HFFc6 (cell line): Measurements from ENCODE around the gene HSD17B7. TPM values are rescaled to one million over a fixed set of nuclear protein-coding genes. Genes with fewer than 3 reads are reported as not detected.
"Not testable (repeated sequence)": the region's sequence is repeated elsewhere in the genome, so short reads cannot be mapped to it uniquely, and the experiment has no call there.

Experiments
- DNase-seq: peaks from one replicate; pipeline ENCODE4 v3.0.0-alpha.2; 2018
- H3K27ac Mint-ChIP-seq: 2 replicates; pipeline ENCODE4 v1.8.0; 2020; ENCODE audit warnings: mild to moderate bottlenecking, mixed read lengths
- H3K27me3 Mint-ChIP-seq: 2 replicates; pipeline ENCODE4 v1.8.0; 2021; ENCODE audit warnings: mild to moderate bottlenecking, moderate library complexity, mixed read lengths; ENCODE audit not compliant: insufficient read depth
- H3K36me3 Mint-ChIP-seq: 2 replicates; pipeline ENCODE4 v1.8.0; 2021; ENCODE audit warnings: low read depth, mixed read lengths
- H3K4me1 Mint-ChIP-seq: 2 replicates; pipeline ENCODE4 v1.8.0; 2020; ENCODE audit warnings: low read depth, mixed read lengths
- H3K4me3 Mint-ChIP-seq: 2 replicates; pipeline ENCODE4 v1.8.0; 2020; ENCODE audit warnings: mild to moderate bottlenecking, moderate library complexity, mixed read lengths
- H3K9me3 Mint-ChIP-seq: 2 replicates; pipeline ENCODE4 v1.8.0; 2020; ENCODE audit warnings: mild to moderate bottlenecking, mixed read lengths
- CTCF ChIP-seq: fragments of 200-600 bp; sonication (generic); IDR thresholded peaks from 2 replicates; pipeline ENCODE4 v1.5.0; 2021; ENCODE audit warnings: antibody characterized with exemption, mild to moderate bottlenecking
- total RNA-seq, 6 experiments: library from RNA; stranded (reverse); fragmentation: NEBNext Ultra II Directional; extraction: Animal tissue kit (Norgen Biotek cat#: 25700); gene quantifications; 2 replicates in 1 of 6; 3 replicates in 5 of 6; pipeline ENCODE4 v1.2.3, GENCODE V29; 2021

Gene HSD17B7
- total RNA-seq, 6 experiments from 2014 or later, result 3.1 to 6.2 (median 4.4) TPM

GRCh38 chr1:162799995-162800830, 9.7 kb downstream of the HSD17B7 start:
- peaks cover 18% of the 10 kb centered on the region for H3K4me1 Mint-ChIP-seq
- not testable (repeated sequence) for H3K9me3 Mint-ChIP-seq, H3K4me3 Mint-ChIP-seq, H3K36me3 Mint-ChIP-seq, H3K27me3 Mint-ChIP-seq, H3K27ac Mint-ChIP-seq
- TF ChIP-seq CTCF, result peak; percentile 82
- DNase-seq, result peak; percentile 81

GRCh38 chr1:162807503-162807902, 17.0 kb downstream of the HSD17B7 start:
- H3K36me3 Mint-ChIP-seq, H3K4me3 Mint-ChIP-seq, DNase-seq, H3K4me1 Mint-ChIP-seq, H3K27ac Mint-ChIP-seq, H3K27me3 Mint-ChIP-seq, H3K9me3 Mint-ChIP-seq: not testable (repeated sequence)

- not testable (repeated sequence) for H3K4me3 Mint-ChIP-seq, H3K4me1 Mint-ChIP-seq, H3K27ac Mint-ChIP-seq, DNase-seq, H3K27me3 Mint-ChIP-seq, H3K9me3 Mint-ChIP-seq, H3K36me3 Mint-ChIP-seq
These were observed 21.9 kb downstream of the HSD17B7 start for GRCh38 chr1:162812357-162812756.

GRCh38 chr1:162818136-162818535, 27.6 kb downstream of the HSD17B7 start:
- H3K4me1 Mint-ChIP-seq, result peaks cover 28% of the 10 kb centered on the region
- H3K27ac Mint-ChIP-seq, DNase-seq, H3K4me3 Mint-ChIP-seq, H3K9me3 Mint-ChIP-seq, H3K27me3 Mint-ChIP-seq, H3K36me3 Mint-ChIP-seq: not testable (repeated sequence)

- not testable (repeated sequence) for H3K36me3 Mint-ChIP-seq, DNase-seq, H3K9me3 Mint-ChIP-seq, H3K27ac Mint-ChIP-seq, H3K27me3 Mint-ChIP-seq, H3K4me3 Mint-ChIP-seq
- peaks cover 34% of the 10 kb centered on the region for H3K4me1 Mint-ChIP-seq
These were observed 28.2 kb downstream of the HSD17B7 start for GRCh38 chr1:162818666-162819065.

- Mint-ChIP-seq H3K4me1 (peaks cover 37% of the 10 kb centered on the region), H3K27ac (no peak overlapping the region), H3K27me3 (no peaks in the 10 kb centered on the region), H3K4me3 (peak overlapping the region; percentile 89), H3K9me3 (no peaks in the 10 kb centered on the region), H3K36me3 (no peaks in the 10 kb centered on the region)
- DNase-seq, result no peak
- no peak; the same call in 1 of the 2 replicates for TF ChIP-seq CTCF
These were observed 32.1 kb downstream of the HSD17B7 start for GRCh38 chr1:162822391-162823200.

- TF ChIP-seq CTCF, result no peak
- Mint-ChIP-seq H3K9me3 (no peaks in the 10 kb centered on the region), H3K36me3 (no peaks in the 10 kb centered on the region), H3K27me3 (no peaks in the 10 kb centered on the region; the same call in 1 of the 2 replicates), H3K4me3 (peak overlapping the region; percentile 89), H3K4me1 (peaks cover 31% of the 10 kb centered on the region), H3K27ac (no peak overlapping the region)
- no peak for DNase-seq
These were observed 32.7 kb downstream of the HSD17B7 start for GRCh38 chr1:162823231-162823630.
